Measurements from ENCODE around the gene SLC16A14.

The SLC16A14 gene

GRCh38 chr2:230019742-230020141 is 49.0 kb downstream of the SLC16A14 start:
- Histone ChIP-seq H2AFZ (ENCODE audit: low read length) (no peak overlapping the region), H3K4me1 (ENCODE audit: insufficient read depth, low read length, poor library complexity, severe bottlenecking) (no peaks in the 10 kb centered on the region), H4K20me1 (ENCODE audit: insufficient read depth, low read length, poor library complexity, severe bottlenecking) (no peaks in the 10 kb centered on the region), H3K36me3 (ENCODE audit: insufficient read depth, low read length) (no peaks in the 10 kb centered on the region), H3K9me2 (replicated peaks; ENCODE audit: low read depth, low read length) (no peaks in the 10 kb centered on the region), H3K9me3 (ENCODE audit: insufficient read depth, low read depth, low read length) (peaks cover 7% of the 10 kb centered on the region; the same call in 1 of the 2 replicates), H3F3A (ENCODE audit: low read depth) (no peaks in the 10 kb centered on the region), H3K79me2 (ENCODE audit: insufficient read depth, low read length) (no peaks in the 10 kb centered on the region), H3K27me3 (ENCODE audit: insufficient read depth, low read length, poor library complexity, severe bottlenecking) (no peaks in the 10 kb centered on the region), H3K4me2 (ENCODE audit: low read depth, low read length, poor library complexity, severe bottlenecking) (no peak overlapping the region), H3K4me3 (ENCODE audit: low read length, poor library complexity, severe bottlenecking) (no peak overlapping the region), H3K9ac (ENCODE audit: low read depth, low read length, poor library complexity, severe bottlenecking) (no peak overlapping the region)
- TF ChIP-seq CTCF (conservative IDR thresholded peaks at IDR 0.05; ENCODE audit: low read length) (no peak), EZH2phosphoT487 (IDR thresholded peaks at IDR 0.05; ENCODE audit: borderline replicate concordance) (no peak)

- no peak overlapping the region for H2AFZ ChIP-seq (ENCODE audit: low read length)
Measured at GRCh38 chr2:230018153-230018552, 50.6 kb downstream of the SLC16A14 start.

GRCh38 chr2:230016844-230017243 is 51.9 kb downstream of the SLC16A14 start:
- H3K27me3 ChIP-seq (ENCODE audit: insufficient read depth, low read length, poor library complexity, severe bottlenecking) = no peaks in the 10 kb centered on the region
- TF ChIP-seq CTCF (conservative IDR thresholded peaks at IDR 0.05; ENCODE audit: low read length) = no peak
- TF ChIP-seq EZH2phosphoT487 (IDR thresholded peaks at IDR 0.05; ENCODE audit: borderline replicate concordance) = no peak
- no peaks in the 10 kb centered on the region for H3K79me2 ChIP-seq (ENCODE audit: insufficient read depth, low read length)
- no peak overlapping the region for H3K4me3 ChIP-seq (ENCODE audit: low read length, poor library complexity, severe bottlenecking)
- H3K4me2 ChIP-seq (ENCODE audit: low read depth, low read length, poor library complexity, severe bottlenecking) = no peak overlapping the region
- H3K9ac ChIP-seq (ENCODE audit: low read depth, low read length, poor library complexity, severe bottlenecking) = no peak overlapping the region
- H4K20me1 ChIP-seq (ENCODE audit: insufficient read depth, low read length, poor library complexity, severe bottlenecking) = no peaks in the 10 kb centered on the region
- no peaks in the 10 kb centered on the region for H3K36me3 ChIP-seq (ENCODE audit: insufficient read depth, low read length)
- H3K9me2 ChIP-seq (replicated peaks; ENCODE audit: low read depth, low read length) = no peaks in the 10 kb centered on the region
- no peaks in the 10 kb centered on the region for H3F3A ChIP-seq (ENCODE audit: low read depth)
- no peak overlapping the region for H2AFZ ChIP-seq (ENCODE audit: low read length)
- peaks cover 7% of the 10 kb centered on the region; the same call in 1 of the 2 replicates for H3K9me3 ChIP-seq (ENCODE audit: insufficient read depth, low read depth, low read length)
- no peaks in the 10 kb centered on the region for H3K4me1 ChIP-seq (ENCODE audit: insufficient read depth, low read length, poor library complexity, severe bottlenecking)

More at GRCh38 chr2:230018153-230018552, 50.6 kb downstream of the SLC16A14 start:
- H3K9me3 ChIP-seq (ENCODE audit: insufficient read depth, low read depth, low read length) = peaks cover 7% of the 10 kb centered on the region; the same call in 1 of the 2 replicates
- H3K36me3 ChIP-seq (ENCODE audit: insufficient read depth, low read length) = no peaks in the 10 kb centered on the region
- H3K4me1 ChIP-seq (ENCODE audit: insufficient read depth, low read length, poor library complexity, severe bottlenecking) = no peaks in the 10 kb centered on the region
- no peak overlapping the region for H3K4me3 ChIP-seq (ENCODE audit: low read length, poor library complexity, severe bottlenecking)
- H3K4me2 ChIP-seq (ENCODE audit: low read depth, low read length, poor library complexity, severe bottlenecking) = no peak overlapping the region
- no peak overlapping the region for H3K9ac ChIP-seq (ENCODE audit: low read depth, low read length, poor library complexity, severe bottlenecking)
- H3K79me2 ChIP-seq (ENCODE audit: insufficient read depth, low read length) = no peaks in the 10 kb centered on the region
- H3F3A ChIP-seq (ENCODE audit: low read depth) = no peaks in the 10 kb centered on the region
- H3K9me2 ChIP-seq (replicated peaks; ENCODE audit: low read depth, low read length) = no peaks in the 10 kb centered on the region
- no peaks in the 10 kb centered on the region for H4K20me1 ChIP-seq (ENCODE audit: insufficient read depth, low read length, poor library complexity, severe bottlenecking)
- H3K27me3 ChIP-seq (ENCODE audit: insufficient read depth, low read length, poor library complexity, severe bottlenecking) = no peaks in the 10 kb centered on the region
- TF ChIP-seq EZH2phosphoT487 (IDR thresholded peaks at IDR 0.05; ENCODE audit: borderline replicate concordance) (no peak), CTCF (conservative IDR thresholded peaks at IDR 0.05; ENCODE audit: low read length) (no peak)
